Fibroblast of lung (primary cell): ENCODE data around the gene PDE1A. TPM values are rescaled to one million over a fixed set of nuclear protein-coding genes. Genes with fewer than 3 reads are reported as not detected.

Source experiments
- DNase-seq, 2 donors: peaks; one replicate each; pipeline versions ENCODE4 v3.0.0 to v3.0.0-alpha.2; 2010; ENCODE audit warnings: low read depth in 2 of 2
- H2AFZ ChIP-seq: 2 replicates; pipeline ENCODE4 v1.5.1; 2012; ENCODE audit warnings: low read length, control low read depth, inconsistent platforms
- H3K27ac ChIP-seq: 2 replicates; pipeline ENCODE4 v1.5.1; 2011; ENCODE audit warnings: low read length, control low read depth; ENCODE audit not compliant: insufficient read depth
- H3K27me3 ChIP-seq: 2 replicates; pipeline ENCODE4 v1.5.1; 2011; ENCODE audit warnings: mild to moderate bottlenecking, low read length; ENCODE audit not compliant: control insufficient read depth, insufficient read depth
- H3K36me3 ChIP-seq: 2 replicates; pipeline ENCODE4 v1.5.1; 2011; ENCODE audit warnings: low read length; ENCODE audit not compliant: control insufficient read depth, insufficient read depth
- H3K4me1 ChIP-seq: 2 replicates; pipeline ENCODE4 v1.5.1; 2011; ENCODE audit warnings: low read length; ENCODE audit not compliant: control insufficient read depth, insufficient read depth; ENCODE audit errors: extremely low read depth
- H3K4me2 ChIP-seq: 2 replicates; pipeline ENCODE4 v1.5.1; 2011; ENCODE audit warnings: low read length, control low read depth; ENCODE audit not compliant: insufficient read depth; ENCODE audit errors: extremely low read depth
- H3K4me3 ChIP-seq, 4 experiments: fragments of 200-600 bp in 1 of 4; sonication (generic) in 1 of 4; replicated peaks in 1 of 4; 2 replicates each; pipeline ENCODE4 v1.5.1; 2011 to 2016; ENCODE audit warnings: low read length in 4 of 4, low read depth in 3 of 4, mild to moderate bottlenecking in 3 of 4, control low read depth in 2 of 4, inconsistent platforms in 1 of 4, mixed read lengths in 1 of 4; ENCODE audit not compliant: insufficient read depth in 1 of 4; ENCODE audit errors: control extremely low read depth in 1 of 4
- H3K79me2 ChIP-seq: 2 replicates; pipeline ENCODE4 v1.5.1; 2012; ENCODE audit warnings: mild to moderate bottlenecking, low read length, inconsistent platforms; ENCODE audit not compliant: control insufficient read depth, insufficient read depth
- H3K9ac ChIP-seq: 2 replicates; pipeline ENCODE4 v1.5.1; 2011; ENCODE audit warnings: mild to moderate bottlenecking, low read length, control low read depth; ENCODE audit not compliant: insufficient read depth
- H3K9me3 ChIP-seq: 2 replicates; pipeline ENCODE4 v1.5.1; 2012; ENCODE audit warnings: low read depth, low read length; ENCODE audit not compliant: control insufficient read depth, insufficient read depth
- H4K20me1 ChIP-seq: 2 replicates; pipeline ENCODE4 v1.5.1; 2011; ENCODE audit warnings: low read length; ENCODE audit not compliant: control insufficient read depth, insufficient read depth; ENCODE audit errors: extremely low read depth
- CTCF ChIP-seq, 2 donors: IDR thresholded peaks in 1 of 2; conservative IDR thresholded peaks in 1 of 2; 1 replicate in 1 of 2; 2 replicates in 1 of 2; pipeline ENCODE4 v1.5.1; 2011 to 2012; ENCODE audit warnings: low read length in 2 of 2, control low read depth in 1 of 2, inconsistent platforms in 1 of 2, low read depth in 1 of 2, mild to moderate bottlenecking in 1 of 2
- EZH2 ChIP-seq: IDR thresholded peaks from 2 replicates; pipeline ENCODE4 v1.5.1; 2012; ENCODE audit warnings: low read length, control low read depth, mild to moderate bottlenecking; ENCODE audit errors: missing control alignments
- polyA minus RNA-seq: library from RNA; depleted of rRNA, polyadenylated mRNA; stranded (reverse); fragments of >200 nt; gene quantifications from 2 replicates; pipeline ENCODE4 v1.2.3, GENCODE V29; 2011; ENCODE audit warnings: low replicate concordance
- polyA plus RNA-seq, 2 donors: library from polyadenylated mRNA; depleted of rRNA in 1 of 2; stranded (reverse) in 1 of 2; unstranded in 1 of 2; fragments of >200 nt; gene quantifications; 2 replicates each; pipeline ENCODE4 v1.2.1, GENCODE V29; 2011 to 2012; ENCODE audit warnings: missing spikeins in 1 of 2
- total RNA-seq: library from RNA; depleted of rRNA; stranded (reverse); fragments of >200 nt; gene quantifications from 2 replicates; pipeline ENCODE4 v1.2.1, GENCODE V29; 2014

PDE1A gene
- 6.7 and 7.1 TPM in 2 replicates for total RNA-seq
- 4.0 and 5.4 TPM in 2 replicates for polyA plus RNA-seq
- polyA plus RNA-seq (2012), result 2.1 and 3.3 TPM in 2 replicates
- polyA minus RNA-seq, result 0.16 and 1.7 TPM in 2 replicates

GRCh38 chr2:182426918-182427240 is at the start of gene PDE1A:
PDE1A (minus strand) TSS chr2:182427036.
- Histone ChIP-seq H3K9ac (no peak within 1 kb of the TSS), H3K27me3 (no peaks in the 10 kb centered on the region), H3K27ac (no peak within 1 kb of the TSS), H3K4me1 (no peaks in the 10 kb centered on the region), H4K20me1 (no peaks in the 10 kb centered on the region), H3K36me3 (no peaks in the 10 kb centered on the region), H2AFZ (peak within 1 kb of the TSS; percentile 6), H3K4me3 (peak within 1 kb of the TSS in 1 of 4 experiments; percentile 45), H3K4me2 (peak within 1 kb of the TSS; percentile 11), H3K9me3 (no peaks in the 10 kb centered on the region), H3K79me2 (no peaks in the 10 kb centered on the region)
- no peak for TF ChIP-seq CTCF (conservative IDR thresholded peaks at IDR 0.05 in 1 of 2, IDR thresholded peaks at IDR 0.05 in 1 of 2; ENCODE audit: low read depth in 1 of 2, low read length in 2 of 2)
- TF ChIP-seq EZH2, result no peak
- peak in 1 of 2 donors; percentile 26 for DNase-seq

- DNase-seq, result no peak
- no peak overlapping the region for H3K4me3 ChIP-seq
- no peaks in the 10 kb centered on the region for H3K9me3 ChIP-seq
- H3K79me2 ChIP-seq, result no peaks in the 10 kb centered on the region
- H3K9ac ChIP-seq, result no peak overlapping the region
- H3K36me3 ChIP-seq, result no peaks in the 10 kb centered on the region
- no peaks in the 10 kb centered on the region for H4K20me1 ChIP-seq
- H3K27me3 ChIP-seq, result no peaks in the 10 kb centered on the region
- H2AFZ ChIP-seq, result no peak overlapping the region
- no peak overlapping the region for H3K27ac ChIP-seq
- no peaks in the 10 kb centered on the region for H3K4me1 ChIP-seq
- no peak for TF ChIP-seq EZH2
- TF ChIP-seq CTCF (conservative IDR thresholded peaks at IDR 0.05 in 1 of 2, IDR thresholded peaks at IDR 0.05 in 1 of 2; ENCODE audit: low read depth in 1 of 2, low read length in 2 of 2), result no peak
- no peak overlapping the region for H3K4me2 ChIP-seq
Measured at GRCh38 chr2:182473635-182474034, 46.8 kb upstream of the PDE1A start.

GRCh38 chr2:182463760-182464159 is 36.9 kb upstream of the PDE1A start:
- H3K9ac ChIP-seq, result no peak overlapping the region
- DNase-seq, result no peak
- H3K36me3 ChIP-seq, result no peaks in the 10 kb centered on the region
- no peaks in the 10 kb centered on the region for H3K9me3 ChIP-seq
- H4K20me1 ChIP-seq, result no peaks in the 10 kb centered on the region
- H3K27ac ChIP-seq, result no peak overlapping the region
- no peaks in the 10 kb centered on the region for H3K27me3 ChIP-seq
- no peak overlapping the region for H2AFZ ChIP-seq
- H3K4me3 ChIP-seq, result no peak overlapping the region
- TF ChIP-seq CTCF (conservative IDR thresholded peaks at IDR 0.05 in 1 of 2, IDR thresholded peaks at IDR 0.05 in 1 of 2; ENCODE audit: low read depth in 1 of 2, low read length in 2 of 2) (no peak), EZH2 (no peak)
- H3K4me1 ChIP-seq, result no peaks in the 10 kb centered on the region
- no peaks in the 10 kb centered on the region for H3K79me2 ChIP-seq
- H3K4me2 ChIP-seq, result no peak overlapping the region
